ENCODE results near the gene CDKN2B-AS1. TPM values are rescaled to one million over a fixed set of nuclear protein-coding genes. Genes with fewer than 3 reads are reported as not detected.

The CDKN2B-AS1 gene
- total RNA-seq, 1 experiment from 2014 or later, result 7.5 TPM

GRCh38 chr9:21969951-21970799, 24.4 kb upstream of the CDKN2B-AS1 start:
- peaks cover 11% of the 10 kb centered on the region for H3K4me1 ChIP-seq (replicated peaks)
- DNase-seq (ENCODE audit: low read depth in 1 of 2, low spot score in 2 of 2), result no peak
- no peak overlapping the region for H3K27ac ChIP-seq
- peaks cover 40% of the 10 kb centered on the region for H3K36me3 ChIP-seq
- no peak overlapping the region for H3K4me3 ChIP-seq
- H3K9me3 ChIP-seq (replicated peaks), result no peaks in the 10 kb centered on the region
- no peaks in the 10 kb centered on the region for H3K27me3 ChIP-seq (replicated peaks)

GRCh38 chr9:21970800-21971640, 23.6 kb upstream of the CDKN2B-AS1 start:
- DNase-seq (ENCODE audit: low read depth in 1 of 2, low spot score in 2 of 2), result no peak
- Histone ChIP-seq H3K9me3 (replicated peaks) (no peaks in the 10 kb centered on the region), H3K27me3 (replicated peaks) (no peaks in the 10 kb centered on the region), H3K27ac (no peak overlapping the region), H3K4me3 (no peak overlapping the region), H3K36me3 (peaks cover 40% of the 10 kb centered on the region), H3K4me1 (replicated peaks) (peaks cover 17% of the 10 kb centered on the region)

- Histone ChIP-seq H3K27me3 (replicated peaks) (no peaks in the 10 kb centered on the region), H3K36me3 (peaks cover 38% of the 10 kb centered on the region), H3K9me3 (replicated peaks) (no peaks in the 10 kb centered on the region), H3K4me3 (peak overlapping the region; percentile 75; the same call in 1 of the 2 replicates), H3K4me1 (replicated peaks) (peaks cover 17% of the 10 kb centered on the region), H3K27ac (peak overlapping the region; percentile 26)
- no peak for DNase-seq (ENCODE audit: low read depth in 1 of 2, low spot score in 2 of 2)
Measured at GRCh38 chr9:21972361-21972760, 22.2 kb upstream of the CDKN2B-AS1 start.

- H3K4me1 ChIP-seq (replicated peaks), result peaks cover 17% of the 10 kb centered on the region
- DNase-seq (ENCODE audit: low read depth in 1 of 2, low spot score in 2 of 2), result peak in 1 of 2 experiments; percentile 43
- no peaks in the 10 kb centered on the region for H3K27me3 ChIP-seq (replicated peaks)
- H3K4me3 ChIP-seq, result peak overlapping the region; percentile 75
- no peaks in the 10 kb centered on the region for H3K9me3 ChIP-seq (replicated peaks)
- H3K36me3 ChIP-seq, result peaks cover 20% of the 10 kb centered on the region
- H3K27ac ChIP-seq, result peak overlapping the region; percentile 83
Measured at GRCh38 chr9:21974343-21974721, 20.3 kb upstream of the CDKN2B-AS1 start.

- peaks cover 18% of the 10 kb centered on the region for H3K36me3 ChIP-seq
- no peaks in the 10 kb centered on the region for H3K9me3 ChIP-seq (replicated peaks)
- peaks cover 17% of the 10 kb centered on the region for H3K4me1 ChIP-seq (replicated peaks)
- H3K27ac ChIP-seq, result peak overlapping the region; percentile 83
- peak overlapping the region; percentile 75 for H3K4me3 ChIP-seq
- no peaks in the 10 kb centered on the region for H3K27me3 ChIP-seq (replicated peaks)
- peak; percentile 78 to 85 for DNase-seq (ENCODE audit: low read depth in 1 of 2, low spot score in 2 of 2)
Measured at GRCh38 chr9:21974722-21975409, 19.7 kb upstream of the CDKN2B-AS1 start.

- H3K4me3 ChIP-seq, result no peak overlapping the region
- H3K36me3 ChIP-seq, result peaks cover 5% of the 10 kb centered on the region; the same call in 1 of the 2 replicates
- H3K9me3 ChIP-seq (replicated peaks), result no peaks in the 10 kb centered on the region
- H3K4me1 ChIP-seq (replicated peaks), result peaks cover 17% of the 10 kb centered on the region
- no peak overlapping the region for H3K27ac ChIP-seq
- no peak for DNase-seq (ENCODE audit: low read depth in 1 of 2, low spot score in 2 of 2)
- H3K27me3 ChIP-seq (replicated peaks), result no peaks in the 10 kb centered on the region
Measured at GRCh38 chr9:21976334-21976875, 18.2 kb upstream of the CDKN2B-AS1 start.

- H3K27me3 ChIP-seq (replicated peaks), result no peaks in the 10 kb centered on the region
- H3K27ac ChIP-seq, result no peak overlapping the region
- H3K9me3 ChIP-seq (replicated peaks), result no peaks in the 10 kb centered on the region
- no peak overlapping the region for H3K4me3 ChIP-seq
- no peaks in the 10 kb centered on the region for H3K36me3 ChIP-seq
- DNase-seq (ENCODE audit: low read depth in 1 of 2, low spot score in 2 of 2), result no peak
- peaks cover 4% of the 10 kb centered on the region; the same call in 1 of the 2 replicates for H3K4me1 ChIP-seq (replicated peaks)
Measured at GRCh38 chr9:21982391-21982790, 12.2 kb upstream of the CDKN2B-AS1 start.

- no peak overlapping the region for H3K4me3 ChIP-seq
- no peak overlapping the region for H3K27ac ChIP-seq
- H3K9me3 ChIP-seq (replicated peaks), result no peaks in the 10 kb centered on the region
- no peak for DNase-seq (ENCODE audit: low read depth in 1 of 2, low spot score in 2 of 2)
- H3K27me3 ChIP-seq (replicated peaks), result no peaks in the 10 kb centered on the region
- no peaks in the 10 kb centered on the region for H3K36me3 ChIP-seq
- peaks cover 4% of the 10 kb centered on the region; the same call in 1 of the 2 replicates for H3K4me1 ChIP-seq (replicated peaks)
Measured at GRCh38 chr9:21982861-21983560, 11.6 kb upstream of the CDKN2B-AS1 start.

- H3K4me3 ChIP-seq, result no peak overlapping the region
- no peaks in the 10 kb centered on the region for H3K9me3 ChIP-seq (replicated peaks)
- no peaks in the 10 kb centered on the region for H3K27me3 ChIP-seq (replicated peaks)
- no peak for DNase-seq (ENCODE audit: low read depth in 1 of 2, low spot score in 2 of 2)
- H3K36me3 ChIP-seq, result no peaks in the 10 kb centered on the region; the same call in 1 of the 2 replicates
- H3K4me1 ChIP-seq (replicated peaks), result peaks cover 7% of the 10 kb centered on the region
- H3K27ac ChIP-seq, result no peak overlapping the region
Measured at GRCh38 chr9:21983561-21983935, 11.0 kb upstream of the CDKN2B-AS1 start.

- Histone ChIP-seq H3K4me1 (replicated peaks) (peaks cover 13% of the 10 kb centered on the region), H3K27ac (no peak overlapping the region), H3K9me3 (replicated peaks) (no peaks in the 10 kb centered on the region), H3K27me3 (replicated peaks) (no peaks in the 10 kb centered on the region), H3K4me3 (no peak overlapping the region), H3K36me3 (no peaks in the 10 kb centered on the region; the same call in 1 of the 2 replicates)
- DNase-seq (ENCODE audit: low read depth in 1 of 2, low spot score in 2 of 2), result no peak
Measured at GRCh38 chr9:21984101-21984500, 10.5 kb upstream of the CDKN2B-AS1 start.

- no peak for DNase-seq (ENCODE audit: low read depth in 1 of 2, low spot score in 2 of 2)
- Histone ChIP-seq H3K27me3 (replicated peaks) (no peaks in the 10 kb centered on the region), H3K9me3 (replicated peaks) (no peaks in the 10 kb centered on the region), H3K4me1 (replicated peaks) (peaks cover 18% of the 10 kb centered on the region), H3K36me3 (peaks cover 12% of the 10 kb centered on the region), H3K4me3 (no peak overlapping the region), H3K27ac (peak overlapping the region; percentile 81)
Measured at GRCh38 chr9:21985964-21986667, 8.5 kb upstream of the CDKN2B-AS1 start.
